Hepatic stellate cell (primary cell): ENCODE data around the gene NOC2L.
"Not testable (repeated sequence)": the region's sequence is repeated elsewhere in the genome, so short reads cannot be mapped to it uniquely, and the experiment has no call there.

Experiments
- DNase-seq: peaks from one replicate; pipeline ENCODE4 v3.0.0; 2011; ENCODE audit warnings: low spot score

Gene NOC2L

DNA sequence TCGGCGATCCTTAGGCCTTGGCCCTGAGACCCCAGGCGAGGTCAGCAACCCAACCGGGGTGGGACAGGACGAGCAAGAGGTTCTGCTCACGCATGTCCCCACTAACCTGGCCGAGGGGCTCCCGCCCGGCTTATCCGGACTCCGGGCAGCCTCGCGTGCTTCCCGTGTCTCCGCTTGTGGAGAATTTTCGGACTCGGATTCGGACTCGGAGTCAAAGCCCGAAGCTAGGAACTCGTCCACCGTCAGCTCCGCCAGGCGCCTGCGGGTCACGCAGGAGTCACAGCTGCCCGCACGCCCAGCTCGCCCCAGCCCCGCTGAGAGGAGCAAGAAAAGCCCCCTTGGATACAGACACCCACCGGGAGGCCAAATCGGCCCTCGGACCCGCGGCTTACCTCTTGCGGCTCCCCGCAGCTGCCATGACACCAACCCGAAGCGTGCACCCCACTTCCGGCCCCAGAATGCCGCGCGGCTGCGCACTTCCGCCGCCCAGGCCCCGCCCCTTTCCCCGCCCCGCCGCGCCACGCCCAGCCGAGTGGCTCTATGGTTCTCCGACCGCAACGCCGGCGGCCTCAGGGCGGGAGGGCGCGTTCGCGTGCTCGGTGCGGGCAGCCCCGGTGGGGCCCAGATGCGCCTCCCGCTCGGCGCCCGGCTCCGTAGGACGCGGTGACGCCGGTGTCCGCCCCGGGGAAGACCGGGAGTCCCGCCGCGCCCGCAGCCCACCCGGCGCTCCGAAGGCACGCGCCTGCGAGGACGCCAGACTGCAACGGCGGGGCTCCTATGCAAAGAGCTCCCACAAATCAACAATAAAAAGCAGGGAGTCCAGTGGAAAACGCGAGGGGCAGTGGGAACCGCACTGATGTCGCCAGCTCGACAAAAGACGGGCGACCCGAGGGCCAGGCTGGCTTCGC is at the start of gene NOC2L:
Gene NOC2L (minus strand): TSS at position 434 of the 908 bp plus-strand sequence. CDS start 16 bp downstream, at position 418.
- DNase-seq = peak; percentile 92

DNA sequence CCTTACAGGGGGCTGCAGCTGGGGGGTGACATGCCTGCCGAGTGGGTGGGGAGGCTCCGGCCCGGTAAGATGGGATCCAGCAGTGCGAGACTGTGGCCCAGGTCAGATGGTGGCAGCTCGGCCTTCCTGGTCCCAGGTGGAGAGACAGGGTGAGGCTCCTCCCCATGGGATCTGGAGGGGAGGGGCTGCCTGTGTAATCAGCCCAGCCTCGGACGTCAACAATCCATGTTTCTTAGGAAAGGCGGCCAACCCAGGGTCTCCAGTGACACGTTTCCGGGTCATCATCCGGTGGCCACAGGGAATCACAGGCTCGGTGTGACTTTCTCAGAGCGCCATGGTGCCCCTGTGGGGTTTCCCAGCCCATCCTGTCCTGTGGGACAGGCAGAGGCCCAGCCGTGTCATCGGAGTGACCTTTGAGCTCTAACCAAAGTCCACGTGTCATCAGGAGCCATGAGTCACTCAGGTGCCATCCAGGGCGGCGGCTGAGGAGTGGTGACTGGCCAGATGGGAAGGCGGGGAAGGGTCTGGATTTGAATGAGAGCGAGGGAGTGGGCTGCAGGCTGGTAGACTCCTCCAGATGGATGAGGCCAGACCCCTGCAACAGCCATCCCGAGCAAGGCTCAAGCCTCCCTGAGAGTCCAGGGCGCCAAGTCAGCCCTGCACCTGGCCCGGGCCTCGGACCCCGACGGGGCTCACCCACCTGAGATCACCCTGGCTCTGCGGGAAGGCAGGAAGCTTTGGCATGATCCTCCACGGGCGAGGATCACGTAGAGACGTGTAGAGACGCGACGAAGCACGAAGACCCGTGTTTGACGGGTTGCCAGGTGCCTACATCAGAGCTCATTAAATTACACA is 47.5 kb upstream of the NOC2L start:
- DNase-seq = no peak

DNA sequence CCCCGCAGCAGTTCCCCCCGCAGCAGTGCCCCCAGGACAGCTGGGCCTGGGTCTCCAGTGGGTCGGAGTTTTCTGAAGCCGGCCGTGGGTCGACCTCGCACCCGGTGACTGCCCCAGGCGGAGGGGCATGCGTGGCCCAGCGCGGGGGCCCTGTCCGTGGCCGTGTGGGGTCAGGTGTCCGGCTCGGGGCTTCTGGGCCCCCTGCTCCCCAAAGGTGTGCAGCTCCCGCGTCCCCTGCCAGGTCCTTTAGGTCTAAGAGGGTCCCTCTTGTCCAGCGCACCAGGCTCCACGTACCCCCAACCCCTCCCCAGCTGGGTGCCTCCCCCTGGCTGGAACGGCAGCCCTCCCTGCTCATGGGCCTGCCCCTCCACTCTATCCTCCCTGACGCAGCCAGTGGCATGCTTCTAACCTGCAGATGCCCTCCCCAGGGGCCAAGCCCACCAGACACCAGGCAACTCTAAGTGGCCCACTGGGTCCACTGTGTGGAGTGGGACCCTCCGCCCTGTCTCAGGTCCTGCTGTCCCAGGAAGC is 46.8 kb upstream of the NOC2L start:
- no peak for DNase-seq

DNA sequence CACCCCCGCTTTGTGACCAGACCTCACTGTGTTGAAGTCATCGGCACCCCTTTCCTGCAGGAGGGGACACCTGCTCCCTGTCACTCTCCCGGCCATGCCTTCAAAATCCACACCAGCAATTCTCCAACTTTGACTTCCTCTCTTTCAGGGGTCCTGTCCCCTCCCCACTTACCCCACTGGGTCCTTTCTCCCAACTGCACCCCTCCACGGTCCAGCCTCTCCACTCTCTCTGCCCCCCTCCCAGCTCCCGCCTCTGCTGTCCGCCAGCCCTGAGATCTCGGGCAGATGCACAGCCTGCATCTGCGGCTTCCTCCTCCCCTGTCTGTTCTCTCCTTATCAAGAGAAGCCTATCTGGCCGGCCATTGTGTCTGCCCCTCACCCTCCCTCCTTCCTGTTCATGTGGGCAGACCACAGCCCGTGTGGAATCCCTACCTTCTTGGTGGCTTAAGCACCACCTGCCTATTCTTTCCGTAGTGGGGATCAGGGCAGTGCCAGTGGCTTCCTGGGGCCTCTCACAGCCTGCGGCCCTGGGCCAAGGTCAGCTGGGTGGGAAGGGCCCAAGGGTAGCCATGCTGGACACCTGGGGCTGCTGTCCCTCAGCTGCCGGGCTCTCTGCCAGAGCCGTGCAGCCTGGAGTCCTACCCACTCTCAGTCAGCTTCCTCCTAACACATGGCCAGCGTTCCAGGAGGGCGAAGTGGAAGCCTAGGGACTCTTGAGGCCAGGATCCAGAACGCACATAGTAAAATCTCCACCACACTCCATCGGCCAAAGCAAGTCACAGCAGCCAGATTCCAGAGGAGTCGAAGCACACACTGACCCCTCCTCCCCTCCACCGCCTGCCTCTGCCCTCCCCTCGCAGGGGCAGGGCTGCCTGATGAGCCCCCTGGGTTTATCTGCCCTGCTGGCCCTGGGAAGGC is 46.0 kb upstream of the NOC2L start:
- DNase-seq = peak; percentile 74

DNA sequence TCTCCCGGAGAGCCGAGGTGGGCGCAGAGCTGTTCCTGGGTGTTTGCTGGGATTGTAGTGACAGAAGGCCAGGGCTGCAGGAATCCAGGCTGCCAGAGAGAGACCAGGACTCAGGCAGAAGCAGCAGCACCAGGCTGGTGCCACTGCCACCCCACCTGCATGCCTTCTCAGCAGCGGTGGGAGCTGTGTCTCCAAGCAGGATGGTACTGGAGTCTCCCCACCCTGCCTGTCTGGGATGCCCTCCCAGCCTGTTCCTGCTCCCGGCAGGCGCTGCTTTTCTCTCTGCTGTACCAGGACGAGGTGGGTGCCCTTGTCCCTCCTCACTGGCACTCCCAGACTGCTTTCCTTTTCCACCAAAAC is 45.3 kb upstream of the NOC2L start:
- no peak for DNase-seq

DNA sequence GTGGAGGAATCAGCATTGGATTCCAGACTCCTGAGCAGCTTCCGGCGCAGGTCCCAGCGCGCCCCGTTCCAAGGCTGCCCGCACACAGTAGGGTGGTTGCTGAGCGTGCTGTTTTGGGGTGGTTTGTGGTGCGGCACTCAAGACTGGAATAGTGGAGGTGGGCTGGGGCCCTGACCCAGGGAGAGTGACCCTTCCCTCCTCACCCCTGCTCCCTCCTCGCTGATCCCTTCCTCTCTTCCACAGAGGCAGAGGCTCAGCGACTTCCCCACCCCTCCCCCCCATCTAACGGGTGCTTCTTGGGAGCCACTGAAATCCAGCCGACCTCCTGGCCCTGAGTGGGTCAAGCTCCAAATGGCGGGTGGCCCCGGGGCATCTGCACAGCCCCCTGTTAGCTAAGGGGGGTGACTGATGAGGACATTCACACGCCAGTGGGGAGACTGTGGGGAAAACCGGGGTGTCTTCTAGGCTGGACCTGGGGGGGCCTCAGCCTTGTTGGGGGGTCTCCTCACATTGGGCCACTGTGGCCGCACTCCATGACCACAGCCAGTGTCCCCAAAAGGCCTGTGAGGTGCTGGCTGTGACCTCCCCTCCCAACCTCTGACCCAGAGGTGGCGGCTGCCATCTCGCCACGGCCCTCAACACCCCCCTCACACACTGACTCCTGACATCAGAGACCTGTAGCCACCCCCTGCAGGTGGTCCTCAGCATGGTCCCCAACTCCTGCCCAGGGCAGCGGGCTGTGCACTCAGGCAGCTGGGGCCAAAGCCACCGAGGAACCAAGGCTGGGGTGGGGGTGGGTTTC is 44.8 kb upstream of the NOC2L start:
- no peak for DNase-seq

DNA sequence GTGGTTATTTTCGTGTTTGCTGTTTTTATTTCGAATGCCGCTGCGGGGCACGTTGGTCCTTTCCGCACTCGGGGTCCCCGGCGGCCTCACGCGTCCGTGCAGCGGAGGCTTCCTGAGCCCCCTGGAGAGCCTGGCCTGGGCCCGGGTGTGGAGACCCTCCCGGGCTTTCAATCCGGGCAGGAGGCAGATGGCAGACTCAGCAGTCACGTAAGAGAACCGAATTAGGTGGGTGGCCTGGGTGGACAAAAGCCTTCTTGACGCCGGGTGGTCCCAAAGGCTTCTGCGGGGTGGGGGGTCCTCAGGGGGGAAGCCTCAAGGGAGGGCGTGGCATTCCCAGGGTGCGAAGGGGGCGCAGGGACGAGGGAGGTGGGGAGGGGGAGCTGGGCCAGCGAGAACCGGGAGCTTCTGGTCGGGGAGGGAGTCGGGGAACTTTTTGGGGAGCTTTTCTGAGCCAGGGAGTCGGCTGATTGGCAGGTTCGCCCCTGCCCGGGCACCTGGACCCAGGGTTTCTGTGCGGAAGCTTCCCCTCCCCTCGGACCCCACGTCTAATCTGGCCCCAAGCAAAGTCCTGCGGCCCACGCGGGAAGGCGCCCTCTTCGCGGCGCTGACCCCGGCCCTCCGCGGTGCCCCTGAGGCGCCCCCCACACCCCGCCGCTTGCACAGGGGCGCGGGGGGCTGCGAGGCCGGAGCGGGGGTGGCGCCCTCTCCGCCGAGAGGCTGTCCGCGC is 42.2 kb upstream of the NOC2L start:
- DNase-seq = no peak

DNA sequence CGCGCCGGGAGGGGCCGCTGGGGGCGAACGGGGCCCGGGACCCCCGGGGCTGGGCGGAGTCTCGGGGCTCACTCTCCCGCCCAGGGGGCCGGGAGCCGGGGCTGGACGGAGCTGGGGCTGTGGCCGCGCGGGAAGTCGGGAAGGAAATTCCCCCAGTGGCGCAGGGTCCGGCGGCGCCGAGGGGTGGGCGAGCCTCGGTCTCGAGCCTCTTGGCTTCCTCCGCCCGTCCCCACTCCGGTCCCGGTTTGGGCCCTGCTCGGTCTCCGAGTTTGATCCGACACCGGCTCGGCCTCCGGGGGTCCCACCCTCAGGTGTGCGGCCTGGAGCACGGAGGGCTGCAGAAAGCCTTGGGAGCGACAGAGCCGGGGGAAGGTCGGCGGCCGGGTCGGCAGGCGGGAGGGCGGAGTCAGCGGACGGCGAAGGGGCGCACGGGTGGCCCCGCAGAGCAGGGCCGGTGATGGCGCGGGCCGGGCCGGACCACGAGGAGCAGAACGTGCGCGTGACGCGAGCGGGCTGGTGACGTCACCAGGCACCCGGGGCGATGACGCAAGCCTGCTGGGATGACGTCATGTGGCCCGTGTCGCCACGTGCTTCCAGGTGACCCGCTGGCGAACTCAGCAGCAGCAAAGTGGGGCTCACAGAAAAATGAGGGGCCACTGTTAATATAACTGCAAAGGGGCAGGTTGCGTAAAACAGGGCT is 41.5 kb upstream of the NOC2L start:
- peak; percentile 97 for DNase-seq

DNA sequence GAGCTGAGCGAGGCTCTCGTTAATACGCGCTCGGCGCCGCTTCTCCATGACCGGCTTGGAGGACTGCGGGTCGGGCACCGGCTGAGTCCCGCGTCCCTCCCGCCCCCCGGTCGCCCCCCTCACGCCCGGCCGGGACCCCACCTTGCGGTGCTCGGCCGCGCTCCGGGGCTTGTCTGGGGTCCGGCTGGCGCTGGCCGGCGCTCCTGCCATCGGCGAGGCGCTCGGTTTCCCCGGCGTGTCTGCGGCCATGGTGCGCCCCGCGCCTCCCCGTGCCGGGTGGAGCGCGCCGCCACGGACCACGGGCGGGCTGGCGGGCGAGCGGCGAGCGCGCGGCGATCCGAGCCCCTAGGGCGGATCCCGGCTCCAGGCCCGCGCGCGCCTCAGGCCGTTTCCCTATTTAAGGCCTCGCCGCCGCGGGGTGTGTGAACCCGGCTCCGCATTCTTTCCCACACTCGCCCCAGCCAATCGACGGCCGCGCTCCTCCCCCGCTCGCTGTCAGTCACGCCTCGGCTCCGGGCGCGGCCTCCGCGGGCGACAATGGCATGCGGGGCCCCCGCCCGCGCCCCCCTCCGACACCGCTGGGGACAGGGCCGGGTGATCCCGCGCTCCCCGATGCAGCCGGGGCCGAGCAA is 40.8 kb upstream of the NOC2L start, which contains the start of gene HES4:
Gene HES4 (minus strand): TSS at position 373 of the 632 bp plus-strand sequence. CDS start 124 bp downstream, at position 249.
- DNase-seq = peak; percentile 96

DNA sequence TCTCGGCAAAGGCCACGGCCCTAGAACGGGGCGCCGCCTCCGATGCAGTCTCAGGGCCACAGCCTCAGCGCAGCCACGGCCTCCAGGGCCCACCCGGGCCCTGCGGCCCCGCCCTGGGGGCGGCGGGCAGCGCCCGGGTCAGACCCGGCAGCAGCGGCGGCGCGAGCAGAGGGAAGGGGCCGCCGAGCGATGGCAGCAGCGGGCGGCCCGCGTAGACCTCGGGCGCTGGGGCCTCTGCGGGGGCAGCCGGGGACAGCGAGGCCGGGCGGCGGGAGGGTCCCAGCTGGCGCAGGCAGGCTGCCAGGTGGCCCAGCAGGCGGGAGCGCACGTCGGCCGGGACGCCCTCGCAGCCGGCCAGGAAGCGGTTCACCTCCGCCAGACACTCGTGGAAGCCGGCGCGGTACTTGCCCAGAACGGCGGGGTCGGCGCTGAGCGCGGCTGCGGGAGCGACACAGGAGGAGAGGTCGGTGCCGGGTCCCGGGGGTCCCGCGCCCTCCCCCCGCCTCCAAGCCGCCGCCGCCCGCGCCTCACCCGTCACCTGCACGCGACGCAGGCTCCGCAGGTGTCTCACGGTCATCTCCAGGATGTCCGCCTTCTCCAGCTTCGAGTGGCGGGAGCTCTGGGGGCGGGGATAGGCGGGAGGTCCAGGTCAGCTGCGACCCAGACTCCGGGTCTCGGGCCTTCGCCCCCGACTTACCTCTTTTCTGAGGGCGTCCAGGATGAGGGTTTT is 40.1 kb upstream of the NOC2L start:
- DNase-seq = peak; percentile 52

DNA sequence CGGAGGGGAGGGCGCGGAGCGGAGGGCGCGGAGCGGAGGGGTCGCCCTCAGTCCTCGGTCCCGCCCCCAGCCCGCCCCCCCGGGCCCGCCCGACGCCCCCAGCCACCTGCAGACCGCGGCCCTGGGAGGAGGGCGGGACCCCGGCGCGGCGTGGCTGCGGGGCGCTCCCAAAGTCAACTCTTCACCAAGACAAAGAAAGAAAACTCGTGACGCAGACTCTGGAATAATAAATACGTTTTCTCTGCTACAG is 39.6 kb upstream of the NOC2L start:
- DNase-seq = no peak

DNA sequence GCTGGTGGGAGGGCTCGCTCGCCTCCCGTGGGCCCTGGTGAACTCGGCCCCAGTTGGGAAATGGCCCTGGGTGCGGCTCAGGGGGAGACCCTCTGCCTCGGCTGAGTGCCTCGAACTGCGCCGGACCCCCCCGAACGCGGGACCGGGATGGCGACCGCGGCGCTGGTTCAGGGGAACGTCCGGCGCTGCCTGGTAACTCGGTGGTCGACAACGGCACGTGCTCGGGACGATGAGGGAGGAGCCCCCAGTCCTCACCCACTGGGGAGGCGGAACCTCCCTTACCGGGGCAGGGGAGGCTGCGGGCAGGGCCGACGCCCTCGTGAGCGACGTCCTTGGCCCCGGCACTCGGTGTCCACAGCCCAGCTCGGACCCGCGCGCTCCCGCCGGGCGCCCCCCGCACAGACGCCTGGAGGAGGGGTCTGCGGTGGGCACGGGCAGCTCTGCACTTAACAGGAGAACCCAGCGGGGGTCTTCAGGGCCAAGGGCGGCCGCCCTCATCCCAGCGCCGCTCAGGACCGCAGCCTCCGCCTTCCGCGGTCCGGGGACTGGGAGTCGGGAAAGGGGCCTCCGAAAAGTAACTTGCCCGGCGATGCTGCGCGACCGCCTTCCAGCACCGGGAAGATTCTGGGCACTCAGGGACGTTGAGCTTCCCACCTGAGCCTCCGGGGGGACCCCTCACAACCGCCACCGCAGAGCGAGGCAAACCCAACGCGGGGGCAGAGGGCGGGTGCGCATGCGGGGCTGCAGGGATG is 39.1 kb upstream of the NOC2L start:
- DNase-seq = no peak

DNA sequence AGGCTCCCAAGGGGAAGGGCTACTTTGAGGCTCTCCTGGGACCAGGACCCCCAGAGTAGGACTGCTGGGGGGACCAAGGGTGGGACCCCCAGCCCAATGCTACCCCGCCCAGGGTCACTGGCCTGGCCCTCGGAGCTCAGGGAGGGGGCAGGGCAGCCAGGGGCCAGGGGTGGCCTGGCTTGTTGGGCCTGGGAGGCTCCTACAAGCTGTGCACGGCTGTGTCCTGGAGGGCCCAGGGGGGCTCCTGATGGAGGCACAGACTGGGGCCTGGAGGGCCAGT is 38.6 kb upstream of the NOC2L start:
- no peak for DNase-seq

DNA sequence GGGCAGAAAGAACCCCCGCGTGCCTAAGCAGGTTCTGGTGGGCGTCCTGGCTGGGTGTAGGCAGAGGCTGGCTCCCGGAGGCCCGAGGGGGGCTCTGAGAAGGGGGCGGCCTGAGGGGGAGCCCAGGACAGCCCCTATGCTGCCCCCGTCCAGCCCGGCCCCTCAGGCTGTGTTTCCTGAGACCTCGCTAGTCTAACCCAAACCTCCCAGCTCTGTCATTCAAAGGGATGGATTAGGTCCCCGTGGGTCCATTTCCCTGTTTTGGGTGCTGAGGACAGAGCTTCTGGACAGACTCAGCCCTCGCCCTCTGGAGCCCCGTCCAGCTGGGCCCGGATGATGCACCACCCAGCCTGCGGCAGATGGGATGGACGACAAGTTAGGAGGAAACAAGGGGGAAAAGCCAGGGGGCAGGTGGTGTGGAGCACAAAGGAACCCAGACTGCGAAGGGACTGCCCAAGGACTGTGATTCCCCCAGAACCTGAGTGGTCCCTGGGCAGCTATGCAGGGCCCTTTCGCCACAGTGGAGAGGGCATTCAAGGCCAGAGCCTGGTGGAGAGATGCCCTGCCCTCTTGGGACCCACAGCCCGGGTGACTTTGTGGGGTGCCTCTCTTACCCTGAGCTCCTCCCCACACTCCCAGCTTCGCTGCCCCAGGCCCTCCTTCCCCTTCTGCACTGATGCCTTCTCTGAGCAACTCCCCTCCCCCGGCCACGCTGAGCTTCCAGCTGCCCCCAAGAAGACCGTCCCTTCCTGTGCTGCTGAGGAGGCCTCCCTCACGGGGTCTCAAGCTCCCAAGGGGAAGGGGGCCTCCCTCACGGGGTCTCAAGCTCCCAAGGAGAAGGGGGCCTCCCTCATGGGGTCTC is 38.0 kb upstream of the NOC2L start:
- DNase-seq = no peak

DNA sequence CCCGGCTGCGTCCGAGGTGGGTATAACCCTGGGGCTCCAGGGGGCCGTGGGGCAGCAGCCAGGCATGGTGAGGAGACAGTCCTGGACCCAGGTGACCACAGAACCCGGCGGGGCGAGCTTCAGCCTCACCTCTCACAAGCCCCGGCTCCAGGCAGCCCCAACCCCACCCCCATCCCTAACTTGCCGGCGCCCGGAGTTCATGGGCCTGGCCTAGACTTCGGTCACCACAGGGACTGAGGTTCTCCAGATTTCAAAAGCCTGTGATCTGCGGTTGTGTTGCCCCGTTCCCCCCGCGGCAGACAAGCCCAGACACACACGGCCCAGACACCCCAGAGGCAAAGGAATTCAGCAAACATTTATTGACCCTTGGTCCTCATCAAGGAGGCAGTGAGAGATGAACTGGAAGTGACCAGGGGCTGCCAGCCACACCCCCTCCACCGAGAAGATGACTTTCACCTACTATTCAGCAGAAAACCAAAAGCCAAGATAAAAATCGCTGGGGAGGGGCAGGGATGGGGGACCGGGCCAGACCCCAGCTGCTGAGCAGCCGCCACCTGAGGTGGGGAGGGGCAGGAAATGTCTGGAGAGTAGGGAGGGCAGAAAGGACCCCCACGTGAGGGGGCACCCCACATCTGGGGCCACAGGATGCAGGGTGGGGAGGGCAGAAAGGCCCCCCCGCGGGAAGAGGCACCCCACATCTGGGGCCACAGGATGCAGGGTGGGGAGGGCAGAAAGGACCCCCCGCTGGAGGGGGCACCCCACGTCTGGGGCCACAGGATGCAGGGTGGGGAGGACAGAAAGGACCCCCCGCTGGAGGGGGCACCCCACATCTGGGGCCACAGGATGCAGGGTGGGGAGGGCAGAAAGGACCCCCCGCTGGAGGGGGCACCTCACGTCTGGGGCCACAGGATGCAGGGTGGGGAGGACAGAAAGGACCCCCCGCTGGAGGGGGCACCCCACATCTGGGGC is 36.9 kb upstream of the NOC2L start:
- DNase-seq = no peak

DNA sequence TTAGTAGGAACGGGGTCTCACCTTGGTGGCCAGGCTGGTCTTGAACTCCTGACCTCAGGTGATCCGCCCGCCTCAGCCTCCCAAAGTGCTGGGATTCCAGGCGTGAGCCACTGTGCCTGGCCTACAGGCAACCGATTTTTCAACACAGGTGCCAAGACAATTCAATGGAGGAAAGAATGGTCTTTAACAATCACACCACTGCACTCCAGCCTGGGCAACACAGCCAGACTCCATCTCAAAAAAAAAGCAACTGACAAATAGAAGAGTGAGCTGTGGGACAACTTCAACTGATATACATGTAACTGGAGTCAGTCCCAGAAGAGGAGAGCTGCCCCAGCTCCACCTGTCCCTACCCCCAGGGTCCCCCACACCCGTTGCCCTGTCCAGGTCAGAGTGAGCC is 35.5 kb upstream of the NOC2L start:
- DNase-seq = not testable (repeated sequence)
